PC-3 (cell line): ENCODE results near the gene CAD. TPM values are rescaled to one million over a fixed set of nuclear protein-coding genes. Genes with fewer than 3 reads are reported as not detected.
"Not testable (repeated sequence)": the region's sequence is repeated elsewhere in the genome, so short reads cannot be mapped to it uniquely, and the experiment has no call there.

Experiments
- ATAC-seq: fragments of 200-7000 bp; cut with Tn5 transposase; 2 replicates; pipeline ENCODE4 v1.9.1; 2020; ENCODE audit warnings: mild to moderate bottlenecking, moderate library complexity
- BruUV-seq: library from RNA; stranded (reverse); fragments of 400-500 nt; replicated peaks from 2 replicates; lab custom pipeline; 2021; lab: Mats Ljungman, UMichigan
- CTCF ChIA-PET: fragments of 300-600 bp; sonication (Branson Sonifier 250); formaldehyde crosslinking; loops from one replicate; lab custom pipeline; 2022; ENCODE audit warnings: antibody characterized with exemption; lab: Charles Lee
- POLR2A ChIA-PET: fragments of 300-600 bp; sonication (Branson Sonifier 250); formaldehyde crosslinking; loops from one replicate; lab custom pipeline; 2022; ENCODE audit warnings: antibody characterized with exemption; ENCODE audit not compliant: unreplicated experiment; lab: Charles Lee
- DNase-seq: peaks from one replicate; pipeline ENCODE4 v3.0.0-alpha.2; 2015
- H2AFZ ChIP-seq: fragments of 300-600 bp; sonication (generic); 2 replicates; pipeline ENCODE4 v1.6.0; 2016; ENCODE audit warnings: antibody characterized with exemption, low read length
- H3F3A ChIP-seq: fragments of 300-600 bp; sonication (generic); one replicate; pipeline ENCODE4 v1.6.0; 2017; ENCODE audit warnings: antibody characterized with exemption, low read length, control low read depth, mild to moderate bottlenecking; ENCODE audit not compliant: unreplicated experiment
- H3K27ac ChIP-seq: fragments of 300-600 bp; sonication (generic); 2 replicates; pipeline ENCODE4 v1.5.1; 2016; ENCODE audit warnings: mild to moderate bottlenecking, low read length
- H3K27me3 ChIP-seq: fragments of 300-600 bp; sonication (generic); 2 replicates; pipeline ENCODE4 v1.6.1; 2016; ENCODE audit warnings: low read length, mixed read lengths
- H3K36me3 ChIP-seq: fragments of 300-600 bp; sonication (generic); 2 replicates; pipeline ENCODE4 v1.6.1; 2016; ENCODE audit warnings: low read depth, mixed run types, low read length, mixed read lengths
- H3K4me1 ChIP-seq: fragments of 300-600 bp; sonication (generic); 2 replicates; pipeline ENCODE4 v1.5.1; 2016; ENCODE audit warnings: low read length; ENCODE audit not compliant: insufficient read depth
- H3K4me2 ChIP-seq: fragments of 300-600 bp; sonication (generic); 2 replicates; pipeline ENCODE4 v1.6.0; 2016; ENCODE audit warnings: low read length
- H3K4me3 ChIP-seq: fragments of 300-600 bp; sonication (generic); 2 replicates; pipeline ENCODE4 v1.5.1; 2016; ENCODE audit warnings: mild to moderate bottlenecking, low read length, mixed read lengths
- H3K79me2 ChIP-seq: fragments of 300-600 bp; sonication (generic); 2 replicates; pipeline ENCODE4 v1.6.1; 2017; ENCODE audit warnings: low read length, mixed read lengths
- H3K9ac ChIP-seq: fragments of 300-600 bp; sonication (generic); 2 replicates; pipeline ENCODE4 v1.6.0; 2016; ENCODE audit warnings: mild to moderate bottlenecking, low read length
- H3K9me2 ChIP-seq: fragments of 300-600 bp; sonication (generic); replicated peaks from 2 replicates; pipeline ENCODE4 v1.6.1; 2016; ENCODE audit warnings: mixed run types, low read length, mixed read lengths
- H3K9me3 ChIP-seq: fragments of 300-600 bp; sonication (generic); 2 replicates; pipeline ENCODE4 v1.6.1; 2016; ENCODE audit warnings: low read length, mixed read lengths
- H4K20me1 ChIP-seq: fragments of 300-600 bp; sonication (generic); 2 replicates; pipeline ENCODE4 v1.6.1; 2016; ENCODE audit warnings: low read length, mixed read lengths
- CTCF ChIP-seq: fragments of 300-600 bp; sonication (generic); conservative IDR thresholded peaks from 2 replicates; pipeline ENCODE4 v1.5.1; 2017; ENCODE audit warnings: antibody characterized with exemption, low read depth, mild to moderate bottlenecking, low read length
- EZH2 ChIP-seq: fragments of 300-600 bp; sonication (generic); IDR thresholded peaks from one replicate; pipeline ENCODE4 v1.6.1; 2017; ENCODE audit warnings: antibody characterized with exemption, mild to moderate bottlenecking, low read length; ENCODE audit not compliant: unreplicated experiment
- EZH2phosphoT487 ChIP-seq: fragments of 300-600 bp; sonication (generic); IDR thresholded peaks from 2 replicates; pipeline ENCODE4 v1.6.1; 2018; ENCODE audit warnings: mild to moderate bottlenecking, antibody characterized with exemption, low read length, borderline replicate concordance
- intact Hi-C: fragments of 100-400 bp; cut with micrococcal nuclease; formaldehyde crosslinking; loops from 2 replicates; pipeline ENCODE4 v1.9.0; 2023
- total RNA-seq: library from RNA; depleted of rRNA; stranded (reverse); fragments of >200 nt; gene quantifications from 2 replicates; pipeline ENCODE4 v1.2.3, GENCODE V29; 2014

Gene CAD
- total RNA-seq, 1 experiment from 2014 or later: 85.9 TPM

- no peaks in the 10 kb centered on the region for H4K20me1 ChIP-seq
- H3K4me1 ChIP-seq: no peaks in the 10 kb centered on the region
- ATAC-seq (no peak), DNase-seq (no peak)
- H3K9me2 ChIP-seq: no peaks in the 10 kb centered on the region
- TF ChIP-seq EZH2 (no peak), CTCF (no peak), EZH2phosphoT487 (no peak)
- ChIA-PET POLR2A (no interaction called here), CTCF (no interaction called here)
- no peaks in the 10 kb centered on the region for H3F3A ChIP-seq
- H3K9ac ChIP-seq: no peak overlapping the region
- no peak overlapping the region for H3K27ac ChIP-seq
- H2AFZ ChIP-seq: no peak overlapping the region
- H3K79me2 ChIP-seq: no peaks in the 10 kb centered on the region
- no peak overlapping the region for H3K4me3 ChIP-seq
- peaks cover 6% of the 10 kb centered on the region; the same call in 1 of the 2 replicates for H3K27me3 ChIP-seq
- H3K4me2 ChIP-seq: no peak overlapping the region
- H3K36me3 ChIP-seq: no peaks in the 10 kb centered on the region
- no TSS peak for BruUV-seq
- intact Hi-C loops: no loop called here
- no peaks in the 10 kb centered on the region for H3K9me3 ChIP-seq
These were observed 53.0 kb downstream of the CAD start for GRCh38 chr2:27270131-27270530.

- Histone ChIP-seq H3K27ac (no peak overlapping the region), H3K36me3 (no peaks in the 10 kb centered on the region), H3K9ac (no peak overlapping the region), H3K9me2 (no peaks in the 10 kb centered on the region), H3K27me3 (0 out of 2 replicates have a peak, but pooled peaks cover under 1% of the 10 kb centered on the region), H3K4me1 (no peaks in the 10 kb centered on the region), H3K4me2 (no peak overlapping the region), H4K20me1 (no peaks in the 10 kb centered on the region), H3K4me3 (no peak overlapping the region), H3F3A (no peaks in the 10 kb centered on the region), H3K9me3 (no peaks in the 10 kb centered on the region), H3K79me2 (no peaks in the 10 kb centered on the region), H2AFZ (no peak overlapping the region)
- no peak for ATAC-seq
- POLR2A ChIA-PET: interaction anchor here (0.6 kb wide), 1 partner anchor 22 kb away, joined by 3 read pairs; no protein-coding TSS in a partner anchor
- CTCF ChIA-PET: no interaction called here
- no peak for DNase-seq
- intact Hi-C loops: no loop called here
- BruUV-seq: no TSS peak
- TF ChIP-seq EZH2phosphoT487: no peak
- TF ChIP-seq EZH2: no peak
- TF ChIP-seq CTCF: no peak
These were observed 53.5 kb downstream of the CAD start for GRCh38 chr2:27270670-27271069.

- no peak for TF ChIP-seq EZH2phosphoT487
- no peak for TF ChIP-seq EZH2
- no peak for TF ChIP-seq CTCF
- ATAC-seq (no peak), DNase-seq (no peak)
- intact Hi-C loops: no loop called here
- no peaks in the 10 kb centered on the region for H3F3A ChIP-seq
- no peaks in the 10 kb centered on the region for H3K4me1 ChIP-seq
- H3K9me2 ChIP-seq: no peaks in the 10 kb centered on the region
- no peaks in the 10 kb centered on the region for H3K79me2 ChIP-seq
- H3K27me3 ChIP-seq: no peaks in the 10 kb centered on the region
- H3K4me3 ChIP-seq: no peak overlapping the region
- ChIA-PET POLR2A (interaction anchor here (0.6 kb wide), 1 partner anchor 290 kb away, joined by 5 read pairs; no protein-coding TSS in a partner anchor), CTCF (no interaction called here)
- H3K27ac ChIP-seq: no peak overlapping the region
- H3K9me3 ChIP-seq: no peaks in the 10 kb centered on the region
- no TSS peak for BruUV-seq
- H2AFZ ChIP-seq: no peak overlapping the region
- H3K36me3 ChIP-seq: no peaks in the 10 kb centered on the region
- no peaks in the 10 kb centered on the region for H4K20me1 ChIP-seq
- H3K4me2 ChIP-seq: no peak overlapping the region
- no peak overlapping the region for H3K9ac ChIP-seq
These were observed 54.6 kb downstream of the CAD start for GRCh38 chr2:27271631-27272340.

- intact Hi-C loops, H3K4me3 ChIP-seq, H3K4me1 ChIP-seq, DNase-seq, H2AFZ ChIP-seq, CTCF ChIA-PET, ATAC-seq, H3F3A ChIP-seq, H3K36me3 ChIP-seq, BruUV-seq, H3K9me2 ChIP-seq, H3K27ac ChIP-seq, H3K79me2 ChIP-seq, H4K20me1 ChIP-seq, H3K27me3 ChIP-seq, H3K9me3 ChIP-seq, H3K4me2 ChIP-seq, H3K9ac ChIP-seq: not testable (repeated sequence)
- POLR2A ChIA-PET: interaction anchor here (0.6 kb wide), 1 partner anchor 291 kb away, joined by 5 read pairs; no protein-coding TSS in a partner anchor
These were observed 55.7 kb downstream of the CAD start for GRCh38 chr2:27272537-27273522.
